Neural progenitor cell (in vitro differentiated cells): ENCODE measurements around the gene RPTOR. TPM values are rescaled to one million over a fixed set of nuclear protein-coding genes. Genes with fewer than 3 reads are reported as not detected.

Experiments
- DNase-seq: peaks from one replicate; pipeline ENCODE4 v3.0.0-alpha.2; 2016; ENCODE audit warnings: low spot score
- H2AFZ ChIP-seq: fragments of 200-600 bp; sonication (generic); replicated peaks from 2 replicates; pipeline ENCODE4 v1.6.1; 2016; ENCODE audit warnings: antibody characterized with exemption
- H3F3A ChIP-seq: fragments of 200-600 bp; sonication (generic); 2 replicates; pipeline ENCODE4 v1.6.1; 2016; ENCODE audit warnings: antibody characterized with exemption, low read depth
- H3K27ac ChIP-seq: fragments of 200-600 bp; sonication (generic); 2 replicates; pipeline ENCODE4 v1.5.1; 2016; ENCODE audit warnings: mild to moderate bottlenecking
- H3K27me3 ChIP-seq: fragments of 200-600 bp; sonication (generic); 2 replicates; pipeline ENCODE4 v1.6.1; 2016; ENCODE audit warnings: mild to moderate bottlenecking, moderate library complexity
- H3K36me3 ChIP-seq: fragments of 200-600 bp; sonication (generic); 2 replicates; pipeline ENCODE4 v1.5.1; 2016
- H3K4me1 ChIP-seq: fragments of 200-600 bp; sonication (generic); 2 replicates; pipeline ENCODE4 v1.6.1; 2016; ENCODE audit warnings: mixed run types
- H3K4me2 ChIP-seq: fragments of 200-600 bp; sonication (generic); 2 replicates; pipeline ENCODE4 v1.6.1; 2016
- H3K4me3 ChIP-seq: fragments of 200-600 bp; sonication (generic); 2 replicates; pipeline ENCODE4 v1.5.1; 2016
- H3K79me2 ChIP-seq: fragments of 200-600 bp; sonication (generic); 2 replicates; pipeline ENCODE4 v1.6.1; 2016; ENCODE audit warnings: low read depth
- H3K9ac ChIP-seq: fragments of 200-600 bp; sonication (generic); 2 replicates; pipeline ENCODE4 v1.6.1; 2016
- H3K9me3 ChIP-seq: fragments of 200-600 bp; sonication (generic); 2 replicates; pipeline ENCODE4 v1.5.1; 2016; ENCODE audit warnings: low read depth
- H4K20me1 ChIP-seq: fragments of 200-600 bp; sonication (generic); 2 replicates; pipeline ENCODE4 v1.6.1; 2016; ENCODE audit warnings: low read depth
- H3K27ac Mint-ChIP-seq: 3 replicates; pipeline ENCODE4 v1.8.0; 2021; ENCODE audit warnings: mixed read lengths
- H3K27me3 Mint-ChIP-seq: 2 replicates; pipeline ENCODE4 v1.8.0; 2022; ENCODE audit warnings: low read depth, mild to moderate bottlenecking, inconsistent platforms, moderate library complexity, mixed read lengths; ENCODE audit not compliant: insufficient read depth
- H3K36me3 Mint-ChIP-seq: 3 replicates; pipeline ENCODE4 v1.8.0; 2021; ENCODE audit warnings: mixed read lengths
- H3K4me1 Mint-ChIP-seq: 3 replicates; pipeline ENCODE4 v1.8.0; 2021; ENCODE audit warnings: mixed read lengths
- H3K4me3 Mint-ChIP-seq: 3 replicates; pipeline ENCODE4 v1.8.0; 2021; ENCODE audit warnings: mild to moderate bottlenecking, moderate library complexity, mixed read lengths
- H3K9me3 Mint-ChIP-seq: 3 replicates; pipeline ENCODE4 v1.8.0; 2020; ENCODE audit warnings: mixed read lengths
- CTCF ChIP-seq: fragments of 200-600 bp; sonication (generic); IDR thresholded peaks from 2 replicates; pipeline ENCODE4 v1.5.1; 2017; ENCODE audit warnings: antibody characterized with exemption, mild to moderate bottlenecking
- EZH2 ChIP-seq: fragments of 200-600 bp; sonication (generic); IDR thresholded peaks from 2 replicates; pipeline ENCODE4 v1.6.1; 2017; ENCODE audit warnings: antibody characterized with exemption, mild to moderate bottlenecking, moderate library complexity
- EZH2phosphoT487 ChIP-seq: fragments of 200-600 bp; sonication (generic); IDR thresholded peaks from 2 replicates; pipeline ENCODE4 v1.6.1; 2017; ENCODE audit warnings: antibody characterized with exemption
- total RNA-seq: library from RNA; depleted of rRNA; stranded (reverse); fragments of >200 nt; gene quantifications from 2 replicates; pipeline ENCODE4 v1.2.3, GENCODE V29; 2015; ENCODE audit warnings: low replicate concordance

RPTOR gene
- total RNA-seq, 1 donor from 2014 or later: 7.4 TPM

- peak overlapping the region; percentile 92 for H3K27ac Mint-ChIP-seq
- H3K4me1 Mint-ChIP-seq: peaks cover 39% of the 10 kb centered on the region
- no peak overlapping the region for H2AFZ ChIP-seq
- no peak overlapping the region for H3K4me3 ChIP-seq
- H3K4me1 ChIP-seq: peaks cover 38% of the 10 kb centered on the region
- peaks cover 6% of the 10 kb centered on the region for H3K36me3 Mint-ChIP-seq
- no peak overlapping the region for H3K9ac ChIP-seq
- TF ChIP-seq EZH2 (no peak), EZH2phosphoT487 (peak; percentile 35), CTCF (no peak)
- H3K27ac ChIP-seq: peak overlapping the region; percentile 68
- H3K36me3 ChIP-seq: no peaks in the 10 kb centered on the region
- H3F3A ChIP-seq: peaks cover 34% of the 10 kb centered on the region
- no peaks in the 10 kb centered on the region for H3K79me2 ChIP-seq
- H3K9me3 ChIP-seq: no peaks in the 10 kb centered on the region
- peaks cover 2% of the 10 kb centered on the region for H3K27me3 Mint-ChIP-seq
- peaks cover 21% of the 10 kb centered on the region for H4K20me1 ChIP-seq
- no peaks in the 10 kb centered on the region for H3K9me3 Mint-ChIP-seq
- peaks cover 40% of the 10 kb centered on the region for H3K27me3 ChIP-seq
- H3K4me2 ChIP-seq: peak overlapping the region; percentile 68
- H3K4me3 Mint-ChIP-seq: peak overlapping the region; percentile 38
- DNase-seq: peak; percentile 71
Observed at GRCh38 chr17:80937462-80938381, 393.1 kb downstream of the RPTOR start.

- Mint-ChIP-seq H3K36me3 (peaks cover 6% of the 10 kb centered on the region), H3K4me1 (peaks cover 39% of the 10 kb centered on the region), H3K27ac (peak overlapping the region; percentile 89), H3K27me3 (peaks cover 2% of the 10 kb centered on the region), H3K9me3 (no peaks in the 10 kb centered on the region), H3K4me3 (peak overlapping the region; percentile 30)
- no peak for DNase-seq
- H3F3A ChIP-seq: peaks cover 34% of the 10 kb centered on the region
- H3K36me3 ChIP-seq: no peaks in the 10 kb centered on the region
- H3K4me1 ChIP-seq: peaks cover 38% of the 10 kb centered on the region
- peak overlapping the region; percentile 68 for H3K4me2 ChIP-seq
- no peak overlapping the region for H3K9ac ChIP-seq
- peaks cover 31% of the 10 kb centered on the region for H3K27me3 ChIP-seq
- TF ChIP-seq EZH2phosphoT487: no peak
- TF ChIP-seq CTCF: no peak
- TF ChIP-seq EZH2: no peak
- H3K79me2 ChIP-seq: no peaks in the 10 kb centered on the region
- no peak overlapping the region for H2AFZ ChIP-seq
- no peak overlapping the region for H3K4me3 ChIP-seq
- peaks cover 21% of the 10 kb centered on the region for H4K20me1 ChIP-seq
- no peaks in the 10 kb centered on the region for H3K9me3 ChIP-seq
- no peak overlapping the region for H3K27ac ChIP-seq
Observed at GRCh38 chr17:80938556-80938955, 393.9 kb downstream of the RPTOR start.

- no peak overlapping the region for H3K9ac ChIP-seq
- no peak overlapping the region for H2AFZ ChIP-seq
- H3K4me1 Mint-ChIP-seq: peaks cover 39% of the 10 kb centered on the region
- H3K79me2 ChIP-seq: no peaks in the 10 kb centered on the region
- no peaks in the 10 kb centered on the region for H3K9me3 Mint-ChIP-seq
- no peak for DNase-seq
- peak overlapping the region; percentile 89 for H3K27ac Mint-ChIP-seq
- H3K27ac ChIP-seq: no peak overlapping the region
- peak overlapping the region; percentile 4 for H3K4me2 ChIP-seq
- no peaks in the 10 kb centered on the region for H3K9me3 ChIP-seq
- H3K36me3 Mint-ChIP-seq: peaks cover 10% of the 10 kb centered on the region
- H4K20me1 ChIP-seq: peaks cover 21% of the 10 kb centered on the region
- peaks cover 22% of the 10 kb centered on the region for H3K27me3 ChIP-seq
- TF ChIP-seq EZH2 (no peak), EZH2phosphoT487 (no peak), CTCF (no peak)
- no peak overlapping the region for H3K4me3 Mint-ChIP-seq
- no peak overlapping the region for H3K4me3 ChIP-seq
- no peaks in the 10 kb centered on the region for H3K36me3 ChIP-seq
- peaks cover 38% of the 10 kb centered on the region for H3K4me1 ChIP-seq
- H3F3A ChIP-seq: peaks cover 34% of the 10 kb centered on the region
- no peaks in the 10 kb centered on the region for H3K27me3 Mint-ChIP-seq
Observed at GRCh38 chr17:80939151-80940145, 394.8 kb downstream of the RPTOR start.
